Calu3 (cell line): ENCODE results near the gene PVALEF. TPM values are rescaled to one million over a fixed set of nuclear protein-coding genes. Genes with fewer than 3 reads are reported as not detected.

Experiments
- BruUV-seq: library from RNA; stranded (reverse); fragments of 400-500 nt; replicated peaks from 2 replicates; lab custom pipeline; 2021; lab: Mats Ljungman, UMichigan
- CTCF ChIA-PET: fragments of 300-600 bp; sonication (Branson Sonifier 250); formaldehyde crosslinking; loops from one replicate; lab custom pipeline; 2022; ENCODE audit warnings: antibody characterized with exemption; lab: Charles Lee
- DNase-seq: peaks from one replicate; pipeline ENCODE4 v3.0.0; 2022
- H3K27ac Mint-ChIP-seq: one replicate; pipeline ENCODE4 v1.8.0; 2022; ENCODE audit warnings: mixed read lengths; ENCODE audit not compliant: unreplicated experiment
- H3K27me3 Mint-ChIP-seq: one replicate; pipeline ENCODE4 v1.8.0; 2022; ENCODE audit warnings: mixed read lengths; ENCODE audit not compliant: unreplicated experiment
- H3K36me3 Mint-ChIP-seq: one replicate; pipeline ENCODE4 v1.8.0; 2022; ENCODE audit warnings: mild to moderate bottlenecking, moderate library complexity, mixed read lengths; ENCODE audit not compliant: insufficient read depth, unreplicated experiment
- H3K4me1 Mint-ChIP-seq: one replicate; pipeline ENCODE4 v1.8.0; 2022; ENCODE audit warnings: mild to moderate bottlenecking, low read depth, mixed read lengths; ENCODE audit not compliant: unreplicated experiment
- H3K4me3 Mint-ChIP-seq: one replicate; pipeline ENCODE4 v1.8.0; 2022; ENCODE audit warnings: mild to moderate bottlenecking, low read depth, moderate library complexity, mixed read lengths; ENCODE audit not compliant: unreplicated experiment
- H3K9me3 Mint-ChIP-seq: one replicate; pipeline ENCODE4 v1.8.0; 2022; ENCODE audit warnings: low read depth, mixed read lengths; ENCODE audit not compliant: unreplicated experiment
- CTCF ChIP-seq: fragments of 200-600 bp; IDR thresholded peaks from one replicate; pipeline ENCODE4 v1.8.0; 2022; ENCODE audit warnings: antibody characterized with exemption; ENCODE audit not compliant: unreplicated experiment
- intact Hi-C: fragments of 100-400 bp; cut with micrococcal nuclease; formaldehyde crosslinking; loops from one replicate; pipeline ENCODE4 v1.10.0; 2022; ENCODE audit not compliant: unreplicated experiment
- total RNA-seq: library from RNA; stranded (reverse); gene quantifications from 2 replicates; pipeline ENCODE4 v1.2.3, GENCODE V29; 2022

Gene PVALEF
- total RNA-seq, 1 experiment from 2014 or later, result not detected

- Mint-ChIP-seq H3K4me3 (no peak overlapping the region), H3K27ac (no peak overlapping the region), H3K27me3 (no peaks in the 10 kb centered on the region), H3K36me3 (peaks cover 24% of the 10 kb centered on the region), H3K9me3 (no peaks in the 10 kb centered on the region), H3K4me1 (no peaks in the 10 kb centered on the region)
- CTCF ChIA-PET, result interaction anchor here (0.6 to 0.7 kb wide), 2 partner anchors 31 to 238 kb away, joined by 3 to 4 read pairs; no protein-coding TSS in a partner anchor
- DNase-seq, result no peak
- no TSS peak for BruUV-seq
- intact Hi-C loops, result no loop called here
- no peak for TF ChIP-seq CTCF
These were observed 40.9 kb downstream of the PVALEF start for GRCh38 chr17:81206166-81206565.

DNA sequence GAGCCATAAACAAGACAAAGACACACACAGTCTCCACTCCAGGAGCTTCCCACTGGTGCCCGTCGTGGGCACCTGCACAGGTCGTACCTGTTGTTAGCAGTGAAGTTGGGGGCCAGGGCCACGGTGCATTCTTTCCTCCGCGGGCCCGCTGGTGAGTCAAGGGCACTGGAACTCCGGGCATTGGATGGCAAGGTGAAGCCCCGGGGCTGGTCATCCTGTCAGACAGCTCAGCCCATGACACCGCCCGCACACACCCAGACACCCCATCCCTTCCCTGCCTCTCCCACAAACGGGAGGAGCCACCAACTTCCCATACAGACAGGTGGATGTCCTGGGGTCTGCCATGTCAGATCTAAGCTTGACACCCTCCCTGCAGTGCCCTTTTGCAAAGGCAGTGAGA, 41.4 kb downstream of the PVALEF start:
- H3K9me3 Mint-ChIP-seq, result no peaks in the 10 kb centered on the region
- no TSS peak for BruUV-seq
- CTCF ChIA-PET, result no interaction called here
- intact Hi-C loops, result no loop called here
- TF ChIP-seq CTCF, result no peak
- no peak for DNase-seq
- no peaks in the 10 kb centered on the region for H3K4me1 Mint-ChIP-seq
- H3K36me3 Mint-ChIP-seq, result peaks cover 26% of the 10 kb centered on the region
- H3K4me3 Mint-ChIP-seq, result no peak overlapping the region
- H3K27me3 Mint-ChIP-seq, result no peaks in the 10 kb centered on the region
- H3K27ac Mint-ChIP-seq, result no peak overlapping the region

DNA sequence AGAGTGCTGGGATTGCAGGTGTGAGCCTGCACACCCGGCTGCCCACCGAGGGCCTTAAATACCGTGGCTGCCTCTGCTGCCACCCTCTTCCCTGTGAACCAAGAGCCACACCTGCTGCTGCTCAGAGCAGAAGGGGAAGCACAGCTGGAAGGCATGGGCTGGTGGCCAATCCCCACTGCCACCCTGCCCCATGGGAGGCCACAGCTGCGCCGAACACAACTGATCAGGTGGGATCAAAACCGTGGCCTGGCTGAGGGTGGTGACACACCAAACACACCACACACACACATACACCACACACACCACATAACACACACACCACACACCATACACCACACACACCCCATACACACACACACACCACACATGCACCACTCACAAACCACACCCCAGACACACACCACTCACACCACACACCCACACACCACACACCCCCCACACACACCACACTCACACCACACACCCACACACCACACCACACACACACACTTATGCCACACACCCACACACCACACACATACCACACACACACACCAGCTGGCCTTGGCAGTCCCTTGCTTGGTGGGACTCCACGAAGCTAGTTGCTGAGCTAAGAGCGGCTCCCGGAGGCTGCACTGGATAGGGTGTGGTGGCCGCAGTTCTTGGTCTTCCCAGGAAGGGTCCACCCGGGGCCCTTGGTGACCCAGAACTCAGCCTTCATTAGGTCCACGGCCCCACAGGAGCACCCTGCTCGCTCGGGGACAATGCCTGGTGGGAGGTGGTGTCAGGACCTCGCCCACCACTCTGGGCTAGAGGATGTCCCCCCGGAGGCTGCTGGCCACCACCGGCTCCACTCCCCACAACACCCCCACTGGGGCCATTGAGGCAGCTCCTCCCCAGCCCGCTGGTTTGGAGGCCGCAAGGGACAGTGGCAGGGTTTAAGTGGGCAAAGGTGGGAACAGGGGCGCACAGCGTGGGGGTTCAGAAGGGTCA, 42.6 kb downstream of the PVALEF start:
- CTCF ChIA-PET, result no interaction called here
- H3K9me3 Mint-ChIP-seq, result no peaks in the 10 kb centered on the region
- H3K36me3 Mint-ChIP-seq, result peaks cover 23% of the 10 kb centered on the region
- TF ChIP-seq CTCF, result no peak
- no peaks in the 10 kb centered on the region for H3K27me3 Mint-ChIP-seq
- intact Hi-C loops, result no loop called here
- H3K4me3 Mint-ChIP-seq, result no peak overlapping the region
- DNase-seq, result no peak
- BruUV-seq, result no TSS peak
- no peaks in the 10 kb centered on the region for H3K4me1 Mint-ChIP-seq
- no peak overlapping the region for H3K27ac Mint-ChIP-seq

GRCh38 chr17:81208651-81209050, 43.3 kb downstream of the PVALEF start:
- Mint-ChIP-seq H3K27ac (no peak overlapping the region), H3K4me3 (no peak overlapping the region), H3K4me1 (no peaks in the 10 kb centered on the region), H3K27me3 (no peaks in the 10 kb centered on the region), H3K36me3 (peaks cover 19% of the 10 kb centered on the region), H3K9me3 (no peaks in the 10 kb centered on the region)
- TF ChIP-seq CTCF, result no peak
- intact Hi-C loops, result no loop called here
- BruUV-seq, result no TSS peak
- no peak for DNase-seq
- CTCF ChIA-PET, result interaction anchor here (1.1 kb wide), 1 partner anchor 8 kb away, joined by 4 read pairs; no protein-coding TSS in a partner anchor
